ENCODE measurements around the gene RBBP8.
A peak's percentile ranks its signal among the peaks of the same experiment; 100 is the strongest.
"Not testable (repeated sequence)": the region's sequence is repeated elsewhere in the genome, so short reads cannot be mapped to it uniquely, and the experiment has no call there.

Gene RBBP8

GRCh38 chr18:22933206-22933965, at the start of gene RBBP8:
TSS of gene RBBP8 (plus strand) at chr18:22933328. CDS start at chr18:22936852, 3,524 bp downstream.
- DNase-seq (ENCODE audit: low spot score): peak; percentile 88

- no peak for DNase-seq (ENCODE audit: low spot score)
Measured at GRCh38 chr18:22883827-22884226, 49.3 kb upstream of the RBBP8 start.

DNA sequence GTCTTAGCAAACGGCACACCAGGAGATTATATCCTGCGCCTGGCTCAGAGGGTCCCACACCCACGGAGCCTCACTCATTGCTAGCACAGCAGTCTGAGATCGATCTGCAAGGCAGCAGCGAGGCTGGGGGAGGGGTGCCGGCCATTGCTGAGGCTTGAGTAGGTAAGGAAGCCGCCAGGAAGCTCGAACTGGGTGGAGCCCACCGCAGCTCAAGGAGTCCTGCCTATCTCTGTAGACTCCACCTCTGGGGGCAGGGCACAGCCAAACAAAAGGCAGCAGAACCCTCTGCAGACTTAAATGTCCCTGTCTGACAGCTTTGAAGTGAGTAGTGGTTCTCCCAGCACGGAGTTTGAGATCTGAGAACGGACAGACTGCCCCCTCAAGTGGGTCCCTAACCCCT, 47.4 kb upstream of the RBBP8 start:
- not testable (repeated sequence) for DNase-seq (ENCODE audit: low spot score)

DNA sequence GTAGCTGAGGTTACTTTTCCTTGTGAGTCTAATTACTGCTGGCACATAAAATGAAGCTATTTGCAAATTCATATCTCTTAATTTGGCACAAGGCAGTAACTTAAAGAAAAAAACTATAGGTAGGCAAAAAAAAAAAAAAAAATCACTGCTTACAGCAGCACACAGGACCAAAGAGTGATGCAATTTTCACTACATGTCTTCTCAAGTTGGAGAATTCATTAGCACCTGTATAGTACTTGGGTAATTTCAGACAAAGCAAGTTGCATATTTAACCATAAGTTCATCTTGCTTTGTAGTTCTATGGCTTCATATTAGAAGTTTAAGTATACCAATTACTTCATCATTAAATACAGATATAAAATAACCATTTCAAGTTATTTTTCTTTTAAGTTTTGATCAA, 33.7 kb upstream of the RBBP8 start:
- no peak for DNase-seq (ENCODE audit: low spot score)

DNA sequence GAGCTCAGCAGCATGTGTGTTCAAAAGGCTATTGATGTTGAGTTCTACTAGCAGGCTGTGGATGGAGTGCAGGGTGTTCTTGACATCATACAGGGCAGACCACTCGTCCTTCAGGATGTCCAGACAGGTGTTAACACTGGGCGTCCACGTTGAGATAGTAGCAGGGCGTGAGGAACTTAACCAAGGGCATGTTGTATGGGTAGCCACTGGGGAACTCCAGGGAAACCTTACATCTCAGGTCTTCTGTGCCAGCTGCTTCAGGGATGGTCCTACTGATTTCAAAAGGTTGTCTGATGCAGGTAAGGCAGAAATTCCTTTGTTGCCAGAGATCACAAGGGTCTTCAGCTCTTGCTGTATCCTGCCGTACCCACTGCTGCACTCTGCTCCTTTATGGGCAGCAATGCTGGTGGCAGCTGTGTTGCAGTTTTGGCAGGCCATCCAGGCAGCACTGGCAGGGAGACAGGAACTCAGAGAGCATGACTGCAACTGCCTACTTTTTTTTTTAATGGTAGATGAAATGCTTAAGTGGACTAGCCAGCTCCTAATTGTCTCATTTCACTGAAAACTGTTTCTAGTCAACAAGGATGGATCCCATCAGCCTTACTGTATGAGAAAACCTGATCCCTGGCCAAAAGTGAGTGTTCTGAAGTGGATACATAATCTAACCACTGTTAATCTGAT, 32.4 kb upstream of the RBBP8 start:
- no peak for DNase-seq (ENCODE audit: low spot score)

DNA sequence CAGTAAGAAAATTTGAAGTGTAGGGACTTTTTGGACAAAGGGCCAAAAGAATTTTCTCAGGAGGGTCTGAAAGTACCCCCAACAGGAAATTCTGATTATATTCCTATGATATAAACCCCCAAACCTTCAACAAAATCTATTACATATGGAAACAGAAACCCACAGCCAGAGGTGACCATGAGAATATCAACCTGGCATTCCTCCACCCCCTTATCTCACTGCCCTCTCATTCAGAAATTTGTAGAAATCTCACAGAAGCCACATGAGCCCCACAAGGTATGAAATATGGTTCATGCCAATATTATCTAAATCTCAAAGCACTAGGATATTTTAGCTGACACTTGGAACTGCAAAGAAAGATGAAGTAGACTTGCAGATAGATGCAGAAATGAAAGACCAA, 31.0 kb upstream of the RBBP8 start:
- no peak for DNase-seq (ENCODE audit: low spot score)

- DNase-seq (ENCODE audit: low spot score): not testable (repeated sequence)
Measured at GRCh38 chr18:22903248-22903647, 29.9 kb upstream of the RBBP8 start.

- DNase-seq (ENCODE audit: low spot score): no peak
Measured at GRCh38 chr18:22912149-22912548, 21.0 kb upstream of the RBBP8 start.

DNA sequence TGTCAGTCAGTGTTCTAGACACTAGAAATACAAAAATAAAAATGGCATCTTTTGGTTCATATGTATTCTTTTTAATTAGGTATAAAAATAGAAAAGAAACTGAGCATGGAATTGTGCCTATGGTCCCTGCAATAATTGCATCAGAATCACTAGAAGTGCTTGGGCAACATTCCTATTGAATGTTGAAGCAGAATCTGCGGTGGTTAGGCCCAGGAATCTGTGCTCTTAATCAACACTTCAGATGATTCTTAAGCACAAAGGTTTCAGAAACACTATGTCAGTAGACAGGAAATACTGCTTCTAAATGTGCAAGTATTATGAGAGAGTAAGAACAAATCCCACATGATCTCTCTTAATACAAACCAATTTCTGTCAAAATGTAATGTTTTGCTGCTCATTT, 20.3 kb upstream of the RBBP8 start:
- DNase-seq (ENCODE audit: low spot score): no peak

DNA sequence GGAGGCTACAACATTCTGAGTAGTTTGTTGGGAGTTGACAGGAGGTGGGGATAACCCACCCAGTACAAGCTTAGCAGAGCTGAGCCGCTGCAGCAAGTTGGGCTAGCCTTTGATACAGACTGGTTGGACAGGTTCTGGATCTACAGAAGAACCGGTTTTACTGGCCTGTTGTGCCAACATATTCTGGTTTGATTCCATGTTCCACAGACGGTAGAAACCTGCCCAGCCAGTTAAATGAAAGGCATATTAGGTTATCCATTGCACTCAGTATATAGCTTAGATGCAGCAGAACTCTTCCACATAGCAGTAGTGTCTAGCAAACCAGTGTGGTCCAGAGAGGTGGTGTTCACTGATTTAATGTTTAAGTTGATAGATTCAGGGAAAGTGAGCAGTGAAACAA, 19.3 kb upstream of the RBBP8 start:
- no peak for DNase-seq (ENCODE audit: low spot score)

GRCh38 chr18:22914633-22915032, 18.5 kb upstream of the RBBP8 start:
- DNase-seq (ENCODE audit: low spot score): no peak

- DNase-seq (ENCODE audit: low spot score): no peak
Measured at GRCh38 chr18:22915337-22915736, 17.8 kb upstream of the RBBP8 start.

DNA sequence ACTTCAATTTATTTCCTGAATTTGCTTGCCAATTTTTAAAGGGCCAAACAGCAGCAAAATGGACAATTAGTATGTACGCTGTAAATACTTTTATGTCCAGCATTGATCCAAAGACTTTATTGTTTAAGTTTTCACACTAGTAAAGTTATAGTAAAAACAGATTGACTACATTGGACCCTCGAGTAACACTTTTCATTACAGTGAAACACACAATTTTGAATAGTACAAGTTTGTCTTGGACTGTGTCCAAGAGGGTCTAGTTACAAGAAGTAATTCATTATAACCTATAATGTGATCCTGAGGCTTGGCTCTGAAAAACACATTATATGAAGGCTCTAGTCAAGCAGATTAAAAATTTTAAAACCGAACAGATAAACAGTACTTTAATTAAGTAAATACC, 11.4 kb upstream of the RBBP8 start:
- no peak for DNase-seq (ENCODE audit: low spot score)

- DNase-seq (ENCODE audit: low spot score): no peak
Measured at GRCh38 chr18:22924589-22924988, 8.5 kb upstream of the RBBP8 start.

- DNase-seq (ENCODE audit: low spot score): no peak
Measured at GRCh38 chr18:22926454-22926853, 6.7 kb upstream of the RBBP8 start.

GRCh38 chr18:22928339-22928738, 4.8 kb upstream of the RBBP8 start:
- DNase-seq (ENCODE audit: low spot score): no peak

GRCh38 chr18:22930089-22930713, 2.9 kb upstream of the RBBP8 start:
- peak; percentile 81 for DNase-seq (ENCODE audit: low spot score)

- no peak for DNase-seq (ENCODE audit: low spot score)
Measured at GRCh38 chr18:22932885-22933205, 283 bp upstream of the RBBP8 start.

GRCh38 chr18:22933966-22934423, 867 bp downstream of the RBBP8 start:
- no peak for DNase-seq (ENCODE audit: low spot score)

- DNase-seq (ENCODE audit: low spot score): no peak
Measured at GRCh38 chr18:22934789-22935188, 1.7 kb downstream of the RBBP8 start.

DNA sequence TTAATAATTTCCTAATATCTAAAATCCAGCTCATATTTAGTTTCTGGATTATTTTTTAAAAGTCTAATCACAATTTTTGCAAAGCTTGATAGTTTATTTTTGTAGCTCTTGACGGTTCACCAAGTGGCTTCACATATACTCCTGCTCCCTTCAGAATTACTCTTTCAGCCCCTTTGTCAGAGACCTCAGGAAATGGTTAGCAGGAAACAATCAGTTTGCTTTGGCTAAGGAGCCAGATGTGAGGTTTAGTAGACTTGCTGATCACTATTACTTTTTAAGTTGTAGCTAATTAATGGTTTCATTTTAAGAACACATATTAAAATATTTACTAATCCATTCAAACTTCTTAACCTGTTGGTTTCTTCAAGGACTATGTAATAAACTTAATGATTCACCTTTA, 2.3 kb downstream of the RBBP8 start:
- no peak for DNase-seq (ENCODE audit: low spot score)

- DNase-seq (ENCODE audit: low spot score): no peak
Measured at GRCh38 chr18:22936515-22936914, 3.4 kb downstream of the RBBP8 start.

DNA sequence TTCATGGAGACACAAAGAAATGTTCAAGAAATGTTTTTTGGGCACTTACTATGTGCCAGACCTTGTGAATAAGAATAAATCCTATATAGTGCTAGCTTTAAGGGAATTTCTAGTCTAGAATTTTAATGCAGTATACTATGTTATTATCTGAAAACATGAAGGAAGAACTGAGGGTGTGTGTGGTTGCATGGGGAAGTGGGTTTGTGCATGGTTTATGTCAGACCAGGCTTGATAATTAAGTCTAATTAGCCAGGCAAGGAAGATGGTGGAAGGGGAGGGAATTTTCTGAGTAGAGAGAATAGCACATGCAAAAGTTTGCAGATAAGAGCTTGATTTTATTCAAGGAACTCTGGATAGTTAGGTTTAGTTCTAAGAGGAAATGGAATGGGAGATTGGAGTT, 6.5 kb downstream of the RBBP8 start:
- DNase-seq (ENCODE audit: low spot score): no peak

Data from activated CD4-positive, alpha-beta T cell treated with anti-CD3 and anti-CD28 coated beads, Interleukin-2, Interleukin-4, amounts not matched to agents 100 ng/mL and 50 ng/mL, durations not matched to agents 16 hours and 8 hours (primary cell).